HG03039 (cell line): ENCODE measurements around the gene ZNF12.
"Not testable (repeated sequence)": the region's sequence is repeated elsewhere in the genome, so short reads cannot be mapped to it uniquely, and the experiment has no call there.

Experiments
- ATAC-seq: cut with Tn5 transposase; IDR thresholded peaks from one replicate; pipeline ENCODE4 v1.9.1; 2021; ENCODE audit warnings: mild to moderate bottlenecking, moderate library complexity; ENCODE audit not compliant: unreplicated experiment

ZNF12 gene

DNA sequence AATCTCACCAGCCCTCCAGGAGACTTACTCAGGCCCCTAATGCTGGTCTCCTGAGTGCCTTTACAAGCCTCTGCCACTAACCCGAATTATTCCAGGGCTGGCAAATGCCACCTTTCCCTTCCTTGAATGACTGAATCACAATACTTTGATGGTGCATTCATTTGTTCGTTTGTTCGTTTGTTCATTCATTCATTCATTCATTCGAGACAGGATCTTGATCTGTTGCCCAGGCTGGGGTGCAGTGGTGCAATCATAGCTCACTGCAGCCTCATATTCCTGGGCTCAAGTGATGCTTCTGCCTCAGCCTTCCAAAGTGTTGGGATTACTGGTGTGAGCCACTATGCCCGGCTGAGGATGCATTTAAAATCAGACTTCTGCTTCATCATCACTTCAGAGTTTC lies 6.0 kb downstream of the ZNF12 start:
- ATAC-seq, result no peak

DNA sequence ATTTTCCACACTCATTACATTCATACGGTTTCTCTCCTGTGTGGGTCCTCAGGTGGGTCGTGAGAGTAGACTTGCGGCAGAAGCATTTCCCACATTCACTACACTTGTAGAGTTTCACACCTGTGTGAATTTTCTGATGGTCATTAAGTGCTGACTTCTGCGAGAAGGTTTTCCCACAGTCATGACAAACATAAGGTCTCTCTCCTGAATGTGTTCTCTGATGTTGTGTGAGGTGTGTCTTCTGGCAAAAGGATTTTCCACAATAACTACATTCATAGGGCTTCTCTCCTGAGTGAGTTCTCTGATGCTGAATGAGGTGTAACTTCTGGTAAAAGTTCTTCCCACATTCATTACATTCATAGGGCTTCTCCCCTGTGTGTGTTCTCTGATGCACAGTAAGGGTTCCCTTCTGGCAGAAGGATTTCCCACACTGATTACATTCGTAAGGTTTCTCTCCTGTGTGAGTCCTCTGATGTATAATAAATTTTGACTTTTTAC lies 15.1 kb downstream of the ZNF12 start:
- ATAC-seq, result no peak

DNA sequence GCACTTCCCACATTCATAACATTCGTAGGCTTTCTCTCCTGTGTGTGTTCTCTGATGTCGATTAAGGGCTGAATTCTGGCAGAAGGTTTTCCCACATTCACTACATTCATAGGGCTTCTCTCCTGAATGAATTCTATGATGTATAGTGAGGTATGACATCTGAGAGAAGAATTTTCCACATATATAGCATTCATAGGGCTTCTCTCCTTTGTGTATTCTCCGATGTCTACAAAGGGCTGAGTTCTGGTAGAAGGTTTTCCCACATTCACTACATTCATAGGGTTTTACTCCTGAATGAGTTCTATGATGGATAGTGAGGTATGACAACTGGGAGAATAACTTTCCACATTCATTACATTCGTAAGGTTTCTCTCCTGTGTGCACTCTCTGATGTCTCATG lies 15.6 kb downstream of the ZNF12 start:
- no peak for ATAC-seq

DNA sequence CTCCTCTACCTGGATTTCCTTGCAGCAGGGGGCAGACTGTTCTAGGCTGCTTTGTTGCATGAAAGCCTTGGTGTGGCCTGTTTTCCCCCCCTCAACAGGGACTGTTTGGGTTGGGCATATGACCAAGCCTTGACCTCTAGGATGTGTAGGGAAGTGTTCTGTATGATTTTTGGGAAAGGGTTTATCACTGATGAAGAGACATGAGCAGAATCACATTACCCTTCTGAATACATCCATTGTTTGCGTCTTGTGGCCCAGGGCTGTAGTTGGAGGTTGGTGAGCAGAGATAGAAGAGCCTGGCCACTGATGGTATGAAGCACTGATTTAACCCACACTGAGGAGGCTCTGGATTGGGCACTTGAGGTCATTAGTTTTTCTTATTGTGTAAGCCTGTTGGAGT lies 26.6 kb downstream of the ZNF12 start:
- ATAC-seq, result no peak

DNA sequence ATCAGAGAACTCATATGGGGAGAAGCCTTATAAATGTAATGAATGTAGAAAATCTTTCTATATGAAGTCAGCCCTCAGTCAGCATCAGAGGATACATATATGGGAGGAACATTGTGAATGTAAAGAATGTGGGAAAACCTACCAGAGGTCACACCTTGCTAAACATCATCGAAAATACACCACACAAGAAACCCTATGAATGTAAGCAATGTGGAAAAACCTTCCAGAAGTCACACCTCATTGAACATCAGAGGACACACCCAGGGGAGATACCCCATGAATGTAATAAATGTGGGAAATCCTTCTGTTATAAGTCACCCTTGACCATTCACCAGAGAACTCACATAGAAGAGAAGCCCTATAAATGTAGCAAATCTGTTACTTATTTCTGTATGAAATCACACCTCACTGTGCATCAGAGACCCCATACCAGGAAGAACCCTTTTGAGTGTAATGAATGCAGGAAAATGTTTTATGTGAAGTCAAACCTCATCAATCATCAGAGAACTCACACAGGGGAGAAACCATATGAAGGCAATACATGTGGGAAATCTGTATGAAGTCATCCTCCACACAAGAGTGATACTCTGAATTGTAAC lies 30.8 kb downstream of the ZNF12 start:
- no peak for ATAC-seq

DNA sequence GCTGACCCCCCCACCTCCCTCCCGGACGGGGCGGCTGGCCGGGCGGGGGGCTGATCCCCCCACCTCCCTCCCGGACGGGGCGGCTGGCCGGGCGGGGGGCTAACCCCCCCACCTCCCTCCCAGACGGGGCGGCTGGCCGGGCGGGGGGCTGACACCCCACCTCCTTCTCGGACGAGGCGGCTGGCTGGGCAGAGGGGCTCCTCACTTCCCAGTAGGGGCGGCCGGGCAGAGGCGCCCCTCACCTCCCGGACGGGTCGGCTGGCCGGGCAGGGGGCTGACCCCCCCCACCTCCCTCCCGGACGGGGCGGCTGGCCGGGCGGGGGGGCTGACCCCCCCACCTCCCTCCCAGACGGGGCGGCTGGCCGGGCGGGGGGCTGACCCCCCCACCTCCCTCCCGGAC lies 35.9 kb downstream of the ZNF12 start:
- not testable (repeated sequence) for ATAC-seq

DNA sequence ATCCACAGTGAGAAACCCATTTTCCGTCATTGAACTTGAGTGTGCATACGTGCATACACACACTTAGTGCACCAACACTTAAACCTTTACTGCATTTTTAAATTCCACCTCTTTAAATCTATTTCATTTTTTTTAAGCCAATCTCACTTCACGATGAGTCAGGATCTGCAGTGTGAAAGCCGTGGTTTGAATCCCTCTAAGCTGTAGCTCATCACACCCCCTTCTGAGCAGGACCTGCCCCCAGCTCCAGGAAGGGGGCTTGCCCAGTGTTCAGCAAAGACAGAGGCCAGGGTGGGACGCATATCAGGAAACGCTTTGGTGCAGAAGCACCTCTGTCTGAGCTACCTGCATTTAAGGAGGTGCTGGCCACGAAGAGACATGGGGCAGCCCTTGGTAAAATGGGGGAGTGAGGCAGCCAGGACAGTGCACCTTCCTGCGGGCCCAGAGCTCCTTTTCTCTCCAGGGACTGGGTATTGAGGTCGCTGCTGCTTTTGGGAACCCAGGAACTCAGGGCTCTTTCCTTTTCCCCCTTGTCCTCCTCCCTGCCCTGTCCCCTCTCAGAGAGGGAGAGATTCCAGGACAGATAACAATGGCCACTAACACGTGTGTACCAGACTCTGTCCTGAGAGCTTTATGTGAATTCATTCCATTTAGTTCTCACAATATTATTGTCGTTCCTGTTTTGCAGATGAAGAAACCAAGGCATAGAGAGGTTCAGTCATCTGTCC lies 48.0 kb downstream of the ZNF12 start:
- ATAC-seq, result no peak

DNA sequence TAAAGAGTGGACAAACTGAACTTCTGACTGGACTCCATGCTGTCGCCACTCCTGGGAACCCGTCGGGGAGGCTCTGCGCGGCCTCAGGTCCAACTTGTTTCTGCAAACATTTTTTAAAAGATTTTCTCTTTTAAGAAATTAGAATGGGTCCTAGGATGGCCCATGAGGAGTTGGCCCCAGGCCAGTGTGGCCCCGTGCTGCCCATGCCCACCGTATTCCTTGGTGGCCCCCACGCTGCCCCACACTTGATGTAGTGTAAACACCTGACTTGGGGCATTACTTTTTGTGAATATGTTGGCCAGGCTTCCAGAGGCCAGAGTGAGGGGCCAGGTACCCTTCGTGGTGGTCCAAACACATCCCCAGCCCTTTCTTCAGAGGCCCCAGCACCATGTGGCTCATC lies 50.3 kb downstream of the ZNF12 start:
- ATAC-seq, result no peak

DNA sequence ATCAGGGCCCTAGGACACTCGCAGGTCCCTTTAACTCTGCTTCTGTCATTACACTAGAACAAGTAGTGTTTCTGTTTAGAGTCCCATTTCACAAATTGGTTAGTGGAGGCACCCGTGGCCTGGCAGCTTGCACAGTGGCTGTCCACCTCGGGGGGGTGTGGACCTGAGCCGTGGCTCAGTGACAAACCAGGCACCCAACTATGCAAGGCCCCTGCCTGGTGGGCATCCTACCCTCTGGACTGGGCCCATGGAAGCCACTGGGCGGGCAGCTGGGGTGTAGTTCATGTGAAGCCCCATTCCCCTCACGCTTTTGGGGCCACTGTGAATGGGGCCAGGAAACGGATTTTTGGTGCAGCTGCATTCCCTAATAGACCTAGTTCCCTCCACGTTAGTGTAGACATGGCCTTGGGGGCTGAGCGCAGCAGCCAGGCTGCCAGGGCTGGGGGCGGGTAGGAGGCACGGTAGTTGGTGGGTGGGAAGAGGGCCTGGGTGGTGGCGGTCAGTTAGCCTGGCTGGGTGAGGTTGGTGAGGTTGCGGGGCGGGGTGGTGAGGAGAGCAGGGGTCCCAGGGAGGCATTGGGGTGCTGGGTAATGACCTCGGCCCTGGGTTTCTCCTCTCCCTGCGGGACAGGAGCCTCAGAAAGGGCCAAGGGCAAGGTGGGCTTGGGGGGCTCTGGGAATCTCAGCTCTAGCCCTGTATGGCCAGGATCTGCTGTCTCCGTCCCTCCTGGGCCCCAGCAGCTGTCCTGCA lies 50.9 kb downstream of the ZNF12 start:
- ATAC-seq, result no peak

DNA sequence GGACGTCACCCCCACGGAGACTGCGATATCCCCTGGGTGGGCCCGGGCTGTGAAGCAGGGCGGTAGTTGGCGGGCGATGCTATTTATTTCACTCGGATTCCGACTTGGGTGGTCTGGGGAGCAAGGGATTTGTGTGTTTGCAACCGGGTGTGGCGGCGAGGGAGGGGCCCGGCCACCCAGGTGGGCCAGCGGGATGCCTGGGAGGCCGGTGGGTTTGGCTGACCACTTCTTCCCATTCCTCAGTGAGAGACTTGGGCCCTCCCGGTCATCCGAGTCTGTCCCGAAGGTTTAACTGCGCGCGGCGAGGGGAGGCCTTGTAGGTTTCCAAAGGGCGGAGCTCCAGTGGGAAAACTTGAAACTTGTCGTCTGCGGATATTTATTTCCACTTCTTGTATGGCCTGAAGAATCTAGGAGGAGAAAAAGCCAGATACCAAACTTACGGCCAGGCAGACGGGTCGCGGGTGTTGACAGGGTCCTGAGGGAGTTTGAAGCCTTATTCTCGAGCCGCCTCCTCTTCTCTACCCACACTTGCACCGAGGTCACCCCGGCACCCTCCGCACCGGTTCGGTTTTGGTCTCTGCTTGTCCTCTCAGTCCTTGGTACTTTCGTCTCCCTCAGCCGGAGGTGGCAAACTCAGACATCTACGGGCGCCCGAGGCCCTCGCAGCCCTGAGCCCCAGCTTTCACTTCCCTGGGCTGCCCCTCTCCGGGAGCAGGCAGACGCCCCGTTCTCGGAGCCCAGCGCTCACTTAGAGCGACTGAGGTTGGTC lies 51.7 kb downstream of the ZNF12 start:
- ATAC-seq, result no peak

DNA sequence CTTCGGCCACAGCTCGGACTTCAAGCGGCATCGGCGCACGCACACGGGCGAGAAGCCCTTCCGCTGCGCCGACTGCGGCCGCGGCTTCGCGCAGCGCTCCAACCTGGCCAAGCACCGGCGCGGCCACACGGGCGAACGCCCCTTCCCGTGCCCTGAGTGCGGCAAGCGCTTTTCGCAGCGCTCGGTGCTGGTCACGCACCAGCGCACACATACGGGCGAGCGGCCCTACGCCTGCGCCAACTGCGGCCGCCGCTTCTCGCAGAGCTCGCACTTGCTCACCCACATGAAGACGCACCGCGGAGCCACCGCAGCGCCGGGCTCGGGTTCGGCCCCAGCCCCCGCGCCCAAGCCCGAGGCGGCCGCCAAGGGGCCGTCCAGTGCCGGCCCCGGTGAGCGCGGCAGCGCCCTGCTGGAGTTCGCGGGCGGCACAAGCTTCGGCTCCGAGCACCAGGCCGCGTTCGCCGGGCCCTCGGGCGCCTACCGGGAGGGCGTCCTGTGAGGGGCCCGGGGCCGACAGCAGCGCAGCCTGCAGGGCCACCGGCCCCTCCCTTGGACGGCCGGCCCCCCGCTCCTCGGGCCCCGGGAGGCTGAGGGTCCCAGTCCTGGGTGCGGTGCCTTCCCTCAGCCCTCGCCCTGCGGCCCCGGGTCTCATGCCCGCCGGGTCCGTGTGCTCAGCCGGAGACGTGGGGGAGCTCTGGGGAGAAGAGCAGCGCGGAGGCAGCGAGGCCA lies 52.5 kb downstream of the ZNF12 start:
- no peak for ATAC-seq

DNA sequence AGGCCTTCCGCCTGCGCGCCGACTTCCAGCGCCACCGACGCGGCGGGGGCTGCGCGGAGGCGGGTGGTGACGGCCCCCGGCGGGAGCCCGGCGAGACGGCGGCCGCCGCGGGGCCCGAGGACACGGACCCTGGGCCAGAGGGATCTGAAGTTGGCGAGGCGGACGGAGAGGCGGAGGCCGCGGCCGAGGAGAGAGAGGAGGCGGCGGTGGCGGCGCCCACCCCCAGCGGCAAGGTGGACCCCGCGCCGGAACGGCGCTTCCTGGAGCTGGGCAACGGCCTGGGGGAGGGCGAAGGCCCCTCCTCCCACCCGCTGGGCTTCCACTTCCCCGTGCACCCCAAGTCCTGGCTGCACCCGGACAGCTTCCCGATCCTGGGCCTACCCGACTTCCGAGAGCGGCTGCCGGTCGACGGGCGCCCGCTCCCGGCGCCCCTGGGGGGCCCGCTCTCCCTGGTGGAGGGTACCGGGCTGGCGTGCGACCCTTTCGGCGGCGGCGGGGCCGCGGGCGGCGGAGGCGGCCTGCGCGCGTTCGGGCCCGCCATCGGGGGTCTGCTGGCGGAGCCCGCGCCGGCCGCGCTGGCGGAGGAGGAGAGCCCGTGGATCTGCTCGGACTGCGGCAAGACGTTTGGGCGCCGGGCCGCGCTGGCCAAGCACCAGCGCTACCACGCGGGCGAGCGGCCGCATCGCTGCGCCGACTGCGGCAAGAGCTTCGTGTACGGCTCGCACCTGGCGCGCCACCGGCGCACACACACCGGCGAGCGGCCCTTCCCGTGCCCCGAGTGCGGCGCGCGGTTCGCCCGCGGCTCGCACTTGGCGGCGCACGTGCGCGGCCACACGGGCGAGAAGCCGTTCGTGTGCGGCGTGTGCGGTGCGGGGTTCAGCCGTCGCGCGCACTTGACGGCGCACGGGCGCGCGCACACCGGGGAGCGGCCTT lies 53.4 kb downstream of the ZNF12 start:
- ATAC-seq, result no peak

DNA sequence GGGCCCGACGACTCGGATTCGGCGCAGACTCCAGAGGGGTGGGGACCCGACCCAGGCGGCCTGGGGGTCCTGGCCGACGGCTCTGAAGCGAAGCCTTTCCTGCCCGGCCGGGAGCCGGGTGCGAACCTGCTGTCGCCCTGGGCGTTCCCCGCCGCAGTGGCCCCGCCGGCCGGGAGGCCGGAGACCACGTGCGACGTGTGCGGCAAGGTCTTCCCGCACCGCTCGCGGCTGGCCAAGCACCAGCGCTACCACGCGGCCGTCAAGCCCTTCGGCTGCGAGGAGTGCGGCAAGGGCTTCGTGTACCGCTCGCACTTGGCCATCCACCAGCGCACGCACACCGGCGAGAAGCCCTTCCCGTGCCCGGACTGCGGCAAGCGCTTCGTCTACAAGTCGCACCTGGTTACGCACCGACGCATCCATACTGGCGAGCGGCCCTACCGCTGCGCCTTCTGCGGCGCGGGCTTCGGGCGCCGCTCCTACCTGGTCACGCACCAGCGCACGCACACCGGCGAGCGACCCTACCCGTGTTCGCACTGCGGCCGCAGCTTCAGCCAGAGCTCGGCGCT lies 54.2 kb downstream of the ZNF12 start:
- no peak for ATAC-seq

DNA sequence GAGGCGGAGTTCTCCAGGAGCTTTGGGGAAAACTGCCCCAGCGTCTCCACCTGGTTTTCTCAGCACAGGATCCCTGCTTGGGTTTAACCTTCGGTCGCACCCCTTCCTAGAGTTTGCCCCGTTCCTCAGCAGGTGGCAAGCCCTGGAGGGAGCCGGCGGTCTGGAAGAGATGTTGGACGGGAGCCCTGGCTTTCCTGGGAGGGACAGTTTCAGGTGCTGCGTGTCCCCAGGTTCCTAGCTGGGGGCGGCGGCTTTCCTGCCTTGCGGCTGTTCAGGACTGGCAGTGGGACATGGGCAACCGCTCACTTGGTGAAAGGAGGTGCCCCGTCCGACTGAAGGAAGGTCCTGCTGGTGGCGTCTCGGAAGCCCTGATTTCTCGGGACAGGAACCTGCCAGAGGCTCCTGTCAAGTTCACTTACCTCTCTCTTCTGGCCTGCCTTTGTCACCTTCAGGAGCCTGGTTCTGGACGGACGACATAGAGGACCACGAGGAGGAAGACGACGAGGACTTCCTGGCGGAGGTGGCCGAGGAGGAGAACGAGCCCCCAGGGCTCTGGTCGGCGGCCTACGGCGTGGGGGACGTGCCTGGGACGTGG lies 54.8 kb downstream of the ZNF12 start:
- no peak for ATAC-seq

DNA sequence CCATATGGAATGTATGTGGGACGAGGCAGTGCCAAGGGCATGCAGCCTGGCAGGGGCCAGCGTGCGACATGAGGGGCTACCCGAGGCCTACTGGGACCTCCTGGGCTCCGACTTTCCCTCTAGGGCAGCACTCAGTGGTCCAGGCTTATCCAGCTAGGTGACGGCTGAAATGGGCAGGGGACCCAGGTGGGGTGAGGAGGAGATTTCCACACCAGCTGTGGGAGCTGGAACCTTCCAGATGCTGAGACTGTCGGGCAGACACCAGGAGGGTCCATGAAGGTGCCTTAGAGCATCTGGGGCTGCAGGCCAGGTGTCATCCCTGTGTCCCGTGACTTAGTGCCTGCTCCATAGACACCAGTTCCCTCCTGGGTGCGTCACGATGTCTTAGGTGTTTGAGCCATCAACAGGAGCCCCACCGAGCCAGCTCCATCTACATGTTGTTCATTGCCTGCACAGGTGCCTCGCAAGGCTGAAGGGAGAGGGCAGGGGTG lies 56.2 kb downstream of the ZNF12 start:
- no peak for ATAC-seq

DNA sequence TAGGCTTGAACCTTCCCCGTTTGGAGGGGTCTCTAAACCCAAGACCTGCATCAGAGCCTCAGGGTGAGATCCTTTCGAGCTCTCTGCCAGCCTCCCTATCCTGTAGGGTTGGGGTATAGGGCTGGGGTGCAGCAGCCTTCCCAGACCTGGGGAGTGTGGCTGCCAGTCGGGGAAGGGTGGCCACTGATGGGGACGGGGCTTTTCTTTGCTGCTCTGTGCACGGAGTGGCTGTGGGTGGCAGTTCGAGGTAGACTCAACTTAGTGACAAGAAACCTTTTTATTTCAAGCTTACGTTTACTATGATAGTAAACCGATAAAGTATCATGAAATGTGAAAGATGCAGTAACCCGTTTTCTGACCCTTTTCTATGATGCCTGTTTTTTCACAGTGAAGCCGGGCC lies 56.7 kb downstream of the ZNF12 start:
- no peak for ATAC-seq

DNA sequence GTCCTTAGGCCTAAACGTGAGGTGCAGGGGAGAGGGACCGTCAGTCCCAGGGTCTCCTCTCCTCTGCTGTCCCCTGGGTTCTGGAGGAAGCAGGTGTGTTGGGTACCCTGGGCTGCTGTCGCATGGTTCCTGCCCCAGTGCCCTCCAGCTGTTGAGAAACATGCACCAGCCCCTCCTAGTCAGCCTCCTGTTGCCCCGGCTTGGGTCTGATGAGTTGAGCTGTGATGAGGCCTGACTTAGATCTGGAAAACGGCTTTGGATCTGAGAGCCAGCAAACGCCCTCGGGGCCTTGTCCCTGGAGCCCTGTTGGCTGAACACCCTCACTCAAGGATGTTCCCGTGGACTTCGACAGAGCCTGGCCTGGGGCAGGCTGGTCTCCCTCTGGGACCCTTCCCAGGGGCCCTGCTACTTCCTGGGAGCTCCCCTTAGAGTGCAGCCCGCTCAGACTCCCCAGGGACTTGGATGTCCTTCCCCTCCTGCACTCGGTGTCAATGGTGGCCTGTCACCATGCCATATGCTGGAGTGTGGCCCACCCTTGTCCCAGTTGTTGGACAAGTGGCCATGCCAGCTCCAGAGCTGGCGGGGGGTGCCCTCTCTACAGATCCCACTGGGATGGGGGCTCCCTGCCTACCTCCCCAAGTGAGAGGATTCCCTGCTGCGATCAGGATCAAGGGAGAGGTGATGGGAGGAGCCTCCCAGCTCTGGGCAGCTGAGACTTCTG lies 57.3 kb downstream of the ZNF12 start:
- no peak for ATAC-seq

DNA sequence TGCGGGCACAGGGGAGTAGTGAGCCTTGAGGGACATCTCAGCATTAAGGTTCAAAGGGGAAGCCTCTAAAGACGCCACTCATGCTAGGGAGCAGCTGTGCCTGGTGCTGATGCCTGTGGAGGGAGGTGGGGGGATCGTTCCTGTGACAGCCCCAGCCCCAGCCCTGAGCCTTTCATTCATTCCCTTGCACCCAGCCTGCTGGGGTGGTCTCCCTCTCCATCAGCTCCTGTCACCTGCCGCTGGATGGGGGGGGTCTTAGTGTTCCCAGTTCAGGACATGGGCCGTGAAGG lies 58.0 kb downstream of the ZNF12 start:
- ATAC-seq, result no peak
